ENCODE measurements around the gene CRB2. TPM values are rescaled to one million over a fixed set of nuclear protein-coding genes. Genes with fewer than 3 reads are reported as not detected.

Gene CRB2
- total RNA-seq, 2 donors from 2014 or later: 1.6 to 3.5 TPM

GRCh38 chr9:123373946-123374345 is 17.9 kb downstream of the CRB2 start:
- DNase-seq (ENCODE audit: low spot score): no peak
- Histone ChIP-seq H3K27ac (no peak overlapping the region), H3K36me3 (no peaks in the 10 kb centered on the region), H3K27me3 (peaks cover 3 to 7% of the 10 kb centered on the region in 2 donors), H3K4me3 (no peak overlapping the region), H3K9me3 (no peaks in the 10 kb centered on the region), H3K4me1 (peaks cover 0 to 15% of the 10 kb centered on the region in 2 donors)
- TF ChIP-seq, protein P1, sequence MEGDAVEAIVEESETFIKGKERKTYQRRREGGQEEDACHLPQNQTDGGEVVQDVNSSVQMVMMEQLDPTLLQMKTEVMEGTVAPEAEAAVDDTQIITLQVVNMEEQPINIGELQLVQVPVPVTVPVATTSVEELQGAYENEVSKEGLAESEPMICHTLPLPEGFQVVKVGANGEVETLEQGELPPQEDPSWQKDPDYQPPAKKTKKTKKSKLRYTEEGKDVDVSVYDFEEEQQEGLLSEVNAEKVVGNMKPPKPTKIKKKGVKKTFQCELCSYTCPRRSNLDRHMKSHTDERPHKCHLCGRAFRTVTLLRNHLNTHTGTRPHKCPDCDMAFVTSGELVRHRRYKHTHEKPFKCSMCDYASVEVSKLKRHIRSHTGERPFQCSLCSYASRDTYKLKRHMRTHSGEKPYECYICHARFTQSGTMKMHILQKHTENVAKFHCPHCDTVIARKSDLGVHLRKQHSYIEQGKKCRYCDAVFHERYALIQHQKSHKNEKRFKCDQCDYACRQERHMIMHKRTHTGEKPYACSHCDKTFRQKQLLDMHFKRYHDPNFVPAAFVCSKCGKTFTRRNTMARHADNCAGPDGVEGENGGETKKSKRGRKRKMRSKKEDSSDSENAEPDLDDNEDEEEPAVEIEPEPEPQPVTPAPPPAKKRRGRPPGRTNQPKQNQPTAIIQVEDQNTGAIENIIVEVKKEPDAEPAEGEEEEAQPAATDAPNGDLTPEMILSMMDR (IDR thresholded peaks at IDR 0.05): no peak

DNA sequence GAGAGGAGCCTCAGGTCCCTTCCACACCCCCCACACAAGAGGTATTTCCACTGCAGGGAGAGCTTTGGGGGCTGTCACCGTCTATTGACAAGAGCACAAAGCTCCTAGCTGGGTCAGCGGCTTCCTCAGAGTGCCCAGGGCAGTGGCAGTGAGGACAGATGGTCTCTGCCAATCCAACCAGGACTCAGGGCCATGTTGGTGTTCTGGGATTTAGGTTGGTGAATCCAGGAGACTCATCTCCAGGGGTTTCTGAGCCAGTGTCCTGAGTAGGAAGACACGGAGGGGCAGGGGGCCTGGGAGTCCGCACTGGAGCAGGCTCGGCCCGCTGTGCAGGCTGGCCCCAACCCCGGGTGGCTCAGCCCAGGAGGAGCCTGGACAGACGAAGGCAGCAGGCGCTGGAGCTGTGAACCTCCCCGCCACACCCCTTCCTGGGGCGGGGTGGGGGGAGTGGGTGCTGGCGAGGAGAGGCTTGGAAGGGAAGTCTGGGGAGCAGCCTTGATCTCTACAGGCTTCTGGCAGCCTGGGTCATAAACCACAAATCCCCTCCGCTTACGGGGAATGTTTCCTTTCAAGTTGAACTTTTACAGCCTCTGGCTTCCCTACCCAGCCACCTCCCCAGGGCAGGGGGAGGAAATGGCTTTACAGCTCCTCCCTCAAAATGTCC is 19.6 kb downstream of the CRB2 start:
- Histone ChIP-seq H3K36me3 (no peaks in the 10 kb centered on the region), H3K9me3 (no peaks in the 10 kb centered on the region), H3K4me1 (peaks cover 0 to 15% of the 10 kb centered on the region in 2 donors), H3K27ac (no peak overlapping the region), H3K27me3 (peaks cover 3 to 7% of the 10 kb centered on the region in 2 donors), H3K4me3 (no peak overlapping the region)
- TF ChIP-seq, protein P1 (IDR thresholded peaks at IDR 0.05): no peak
- no peak for DNase-seq (ENCODE audit: low spot score)

- H3K4me1 ChIP-seq: peaks cover 0 to 15% of the 10 kb centered on the region in 2 donors
- TF ChIP-seq, protein P1 (IDR thresholded peaks at IDR 0.05): no peak
- no peaks in the 10 kb centered on the region for H3K9me3 ChIP-seq
- H3K4me3 ChIP-seq: no peak overlapping the region
- H3K36me3 ChIP-seq: no peaks in the 10 kb centered on the region
- peaks cover 3 to 7% of the 10 kb centered on the region in 2 donors for H3K27me3 ChIP-seq
- no peak overlapping the region for H3K27ac ChIP-seq
- DNase-seq (ENCODE audit: low spot score): no peak
Measured at GRCh38 chr9:123376218-123377071, 20.4 kb downstream of the CRB2 start.

- Histone ChIP-seq H3K27ac (no peak overlapping the region), H3K36me3 (peaks cover 3% of the 10 kb centered on the region), H3K9me3 (no peaks in the 10 kb centered on the region), H3K27me3 (peaks cover 3 to 7% of the 10 kb centered on the region in 2 donors), H3K4me1 (peaks cover 0 to 15% of the 10 kb centered on the region in 2 donors), H3K4me3 (no peak overlapping the region)
- TF ChIP-seq, protein P1 (IDR thresholded peaks at IDR 0.05): no peak
- DNase-seq (ENCODE audit: low spot score): no peak
Measured at GRCh38 chr9:123377211-123377971, 21.4 kb downstream of the CRB2 start.

DNA sequence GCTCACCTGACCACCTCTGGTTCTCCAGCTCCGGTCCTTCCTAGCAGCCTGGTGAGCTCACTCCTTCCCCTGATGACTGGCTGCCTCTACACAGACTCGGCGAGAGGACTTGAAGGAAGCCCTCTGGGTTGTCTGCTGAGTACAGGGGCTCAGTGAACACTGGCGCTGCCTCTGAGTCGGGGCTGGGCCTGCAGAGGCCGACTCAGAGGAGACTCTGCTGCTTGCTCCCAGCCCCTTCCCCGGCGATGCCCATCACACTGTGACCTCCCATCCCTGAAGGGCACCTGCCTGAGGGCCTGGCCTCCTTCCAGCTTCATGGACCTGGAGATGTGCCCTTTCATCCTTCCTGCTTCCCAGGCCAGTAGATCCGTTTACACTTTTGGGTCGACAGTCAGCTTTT is 22.0 kb downstream of the CRB2 start:
- peaks cover 6% of the 10 kb centered on the region for H3K36me3 ChIP-seq
- no peak overlapping the region for H3K27ac ChIP-seq
- H3K27me3 ChIP-seq: peaks cover 2 to 3% of the 10 kb centered on the region in 2 donors
- H3K4me1 ChIP-seq: peaks cover 0 to 15% of the 10 kb centered on the region in 2 donors
- TF ChIP-seq, protein P1 (IDR thresholded peaks at IDR 0.05): no peak
- H3K9me3 ChIP-seq: no peaks in the 10 kb centered on the region
- no peak overlapping the region for H3K4me3 ChIP-seq
- DNase-seq (ENCODE audit: low spot score): no peak

Measured in right atrium auricular region (tissue), 2 donors.